ENCODE measurements around the gene NLRP10.

Gene NLRP10

GRCh38 chr11:7931168-7931567, 34.1 kb downstream of the NLRP10 start, which contains the start of gene OR10A6:
OR10A6 (minus strand) TSS chr11:7931268; CDS start chr11:7928662, 2,606 bp downstream.
- no peak within 1 kb of the TSS for H3K4me3 ChIP-seq (ENCODE audit: low read depth, low read length)
- TF ChIP-seq, protein P1, sequence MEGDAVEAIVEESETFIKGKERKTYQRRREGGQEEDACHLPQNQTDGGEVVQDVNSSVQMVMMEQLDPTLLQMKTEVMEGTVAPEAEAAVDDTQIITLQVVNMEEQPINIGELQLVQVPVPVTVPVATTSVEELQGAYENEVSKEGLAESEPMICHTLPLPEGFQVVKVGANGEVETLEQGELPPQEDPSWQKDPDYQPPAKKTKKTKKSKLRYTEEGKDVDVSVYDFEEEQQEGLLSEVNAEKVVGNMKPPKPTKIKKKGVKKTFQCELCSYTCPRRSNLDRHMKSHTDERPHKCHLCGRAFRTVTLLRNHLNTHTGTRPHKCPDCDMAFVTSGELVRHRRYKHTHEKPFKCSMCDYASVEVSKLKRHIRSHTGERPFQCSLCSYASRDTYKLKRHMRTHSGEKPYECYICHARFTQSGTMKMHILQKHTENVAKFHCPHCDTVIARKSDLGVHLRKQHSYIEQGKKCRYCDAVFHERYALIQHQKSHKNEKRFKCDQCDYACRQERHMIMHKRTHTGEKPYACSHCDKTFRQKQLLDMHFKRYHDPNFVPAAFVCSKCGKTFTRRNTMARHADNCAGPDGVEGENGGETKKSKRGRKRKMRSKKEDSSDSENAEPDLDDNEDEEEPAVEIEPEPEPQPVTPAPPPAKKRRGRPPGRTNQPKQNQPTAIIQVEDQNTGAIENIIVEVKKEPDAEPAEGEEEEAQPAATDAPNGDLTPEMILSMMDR (conservative IDR thresholded peaks at IDR 0.05; ENCODE audit: low read depth, low read length) = no peak
- no peak for DNase-seq (ENCODE audit: low read depth)

GRCh38 chr11:7927635-7928034, 37.6 kb downstream of the NLRP10 start:
- no peak overlapping the region for H3K4me3 ChIP-seq (ENCODE audit: low read depth, low read length)
- TF ChIP-seq, protein P1 (conservative IDR thresholded peaks at IDR 0.05; ENCODE audit: low read depth, low read length) = no peak
- peak; percentile 38 for DNase-seq (ENCODE audit: low read depth)

DNA sequence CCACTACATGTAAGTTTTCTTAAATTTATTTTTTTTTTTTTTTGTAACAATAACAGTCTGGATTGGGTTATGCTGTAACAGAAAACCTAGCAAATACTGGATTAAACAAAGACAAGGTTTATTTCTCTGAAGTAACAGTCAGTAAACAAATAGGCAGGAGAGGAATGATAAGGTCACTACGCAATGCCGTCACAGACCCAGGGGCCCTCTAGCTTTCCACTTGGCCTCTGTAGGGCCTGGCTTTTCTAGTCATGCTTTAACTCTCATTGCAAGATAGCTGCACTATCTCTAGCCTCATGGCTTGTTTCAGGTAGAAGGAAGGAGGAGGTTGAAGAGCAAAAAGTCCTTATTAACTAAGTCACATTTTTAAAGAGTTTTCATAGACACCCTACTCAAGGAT, 40.7 kb downstream of the NLRP10 start:
- TF ChIP-seq, protein P1 (conservative IDR thresholded peaks at IDR 0.05; ENCODE audit: low read depth, low read length) = no peak
- DNase-seq (ENCODE audit: low read depth) = no peak
- H3K4me3 ChIP-seq (ENCODE audit: low read depth, low read length) = no peak overlapping the region

GRCh38 chr11:7918141-7918540, 47.1 kb downstream of the NLRP10 start:
- no peak for DNase-seq (ENCODE audit: low read depth)
- H3K4me3 ChIP-seq (ENCODE audit: low read depth, low read length) = no peak overlapping the region
- TF ChIP-seq, protein P1 (conservative IDR thresholded peaks at IDR 0.05; ENCODE audit: low read depth, low read length) = no peak

Measured in choroid plexus epithelial cell (primary cell).